ENCODE measurements around the gene KLHL22.

The KLHL22 gene

DNA sequence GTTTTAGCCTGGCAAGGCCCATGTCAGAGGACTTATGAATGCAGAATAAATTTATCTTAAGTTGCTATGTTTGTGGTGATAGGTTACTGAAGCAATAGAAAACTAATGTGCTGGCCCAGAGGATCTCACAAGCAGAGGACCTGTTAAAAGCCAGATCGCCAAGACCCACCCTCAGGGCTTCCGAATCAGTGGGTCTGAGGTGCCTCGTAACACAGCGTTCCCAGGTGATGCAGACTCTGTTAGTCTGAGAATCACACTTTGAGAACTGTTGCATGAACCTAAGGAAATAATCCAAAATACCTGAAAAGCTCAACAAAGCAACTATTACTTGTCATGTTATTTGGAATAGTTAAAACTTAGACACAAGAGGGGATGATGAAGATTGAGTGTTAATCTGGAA lies 51.3 kb downstream of the KLHL22 start:
- DNase-seq (ENCODE audit: low read depth), result no peak

GRCh38 chr22:20442485-20443284 lies 52.9 kb downstream of the KLHL22 start:
- DNase-seq (ENCODE audit: low read depth), result no peak

DNA sequence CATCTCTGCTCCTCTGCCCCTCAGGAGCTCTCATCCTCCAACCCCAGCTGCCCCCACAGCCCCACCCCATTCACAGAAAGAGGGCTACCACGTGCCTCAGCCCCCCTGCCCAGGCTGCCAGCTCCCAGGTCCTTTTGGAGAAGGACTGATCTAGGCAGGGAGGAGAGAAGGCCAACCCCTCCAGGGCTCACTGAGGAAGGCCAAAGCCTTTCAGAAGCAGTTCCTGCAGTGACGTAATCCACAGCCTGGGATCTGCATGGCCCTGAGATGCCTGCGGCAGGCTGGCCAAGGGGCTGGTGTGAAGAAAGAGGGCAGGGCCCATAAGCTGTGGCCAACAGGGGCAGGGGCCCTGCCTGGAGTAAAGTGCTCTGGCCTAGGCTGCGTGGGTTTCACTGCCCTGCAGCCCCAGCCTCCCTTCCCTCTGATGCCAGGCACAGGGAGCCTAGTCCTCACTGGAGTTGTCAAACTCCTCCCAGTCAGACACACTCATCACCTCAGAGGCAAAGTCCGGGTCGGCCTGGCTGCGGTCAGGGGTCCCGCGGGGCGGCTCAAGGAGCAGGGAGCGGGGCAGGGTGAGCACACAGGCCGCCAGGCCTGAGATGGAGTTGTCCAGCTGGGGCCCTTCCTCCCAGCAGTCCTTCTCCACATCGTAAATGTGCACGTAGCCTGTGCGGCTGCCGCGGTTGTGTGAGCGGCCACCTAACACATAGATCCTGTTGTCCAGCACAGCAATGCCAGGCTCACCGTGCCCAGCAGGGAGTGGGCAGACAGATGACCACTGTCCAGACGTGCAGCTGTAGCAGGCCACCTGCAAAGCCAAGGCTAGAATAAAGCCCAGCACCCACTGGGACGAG lies 53.7 kb downstream of the KLHL22 start:
- no peak for DNase-seq (ENCODE audit: low read depth)

GRCh38 chr22:20440637-20441591 lies 54.7 kb downstream of the KLHL22 start:
- DNase-seq (ENCODE audit: low read depth), result no peak

GRCh38 chr22:20439928-20440575 lies 55.5 kb downstream of the KLHL22 start:
- no peak for DNase-seq (ENCODE audit: low read depth)

DNA sequence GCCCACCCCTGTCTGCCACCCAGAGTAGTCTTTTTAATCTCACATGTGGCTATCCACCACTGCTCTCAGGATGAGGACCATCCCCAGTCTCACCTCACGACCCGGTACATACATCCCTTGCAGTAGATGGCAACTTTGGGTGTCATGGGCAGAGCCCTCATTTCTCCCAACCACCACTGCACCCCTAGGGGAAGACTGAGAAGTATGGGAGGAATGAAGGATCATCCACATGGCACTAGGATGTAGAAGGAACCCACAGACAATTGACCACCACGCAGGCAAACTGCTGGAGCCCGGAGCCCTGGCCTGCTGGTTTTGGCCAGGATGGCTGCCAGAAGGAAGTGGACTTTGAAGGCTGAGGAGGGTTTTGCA lies 56.1 kb downstream of the KLHL22 start:
- DNase-seq (ENCODE audit: low read depth), result no peak

- DNase-seq (ENCODE audit: low read depth), result peak; percentile 54
Measured at GRCh38 chr22:20438678-20439492, 56.7 kb downstream of the KLHL22 start.

GRCh38 chr22:20438427-20438677 lies 57.2 kb downstream of the KLHL22 start:
- no peak for DNase-seq (ENCODE audit: low read depth)

DNA sequence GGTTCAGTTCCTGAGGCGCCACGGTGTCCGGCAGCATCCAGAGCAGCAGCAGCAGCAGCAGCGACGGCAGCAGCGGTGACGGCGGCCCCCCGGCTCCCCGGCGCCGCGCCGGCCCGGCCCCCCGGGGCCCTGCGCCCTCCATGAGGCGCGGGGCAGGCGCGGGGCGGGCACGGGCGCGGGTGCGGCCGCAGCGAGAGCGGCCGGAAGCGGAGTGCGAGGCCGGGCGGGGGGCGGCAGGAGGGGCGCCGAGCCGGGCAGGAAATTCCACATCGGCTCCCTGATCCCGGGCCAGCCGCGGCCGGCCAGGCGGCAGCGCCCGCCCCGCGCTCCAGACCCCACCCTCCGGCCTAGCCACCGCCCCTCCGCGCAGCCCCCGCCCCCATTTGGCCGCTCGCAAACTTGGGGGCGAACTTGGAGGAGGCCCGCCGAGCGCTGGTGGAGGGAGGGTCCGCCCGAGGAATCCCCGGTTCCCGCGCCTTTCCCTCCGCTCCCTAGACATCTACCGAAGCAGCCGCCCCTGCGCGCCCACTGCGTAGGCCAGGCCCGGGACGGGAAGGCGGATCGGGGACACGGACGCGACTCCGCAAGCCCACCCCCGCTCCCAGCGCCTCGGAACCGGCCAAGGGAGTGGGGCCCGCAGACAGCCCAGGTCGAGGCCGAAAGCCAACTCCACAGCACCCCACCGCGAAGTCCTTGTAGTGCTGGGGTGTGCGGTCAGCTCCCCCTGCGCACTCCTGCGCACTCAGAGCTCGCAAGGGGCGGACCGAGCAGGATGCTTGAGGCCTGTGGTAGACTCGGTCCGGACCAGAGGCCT lies 57.8 kb downstream of the KLHL22 start, which contains the start of gene SCARF2:
TSS of gene SCARF2 (minus strand) at position 213 of the 814 bp plus-strand sequence. CDS start at position 142, 71 bp downstream.
- peak; percentile 67 for DNase-seq (ENCODE audit: low read depth)

DNA sequence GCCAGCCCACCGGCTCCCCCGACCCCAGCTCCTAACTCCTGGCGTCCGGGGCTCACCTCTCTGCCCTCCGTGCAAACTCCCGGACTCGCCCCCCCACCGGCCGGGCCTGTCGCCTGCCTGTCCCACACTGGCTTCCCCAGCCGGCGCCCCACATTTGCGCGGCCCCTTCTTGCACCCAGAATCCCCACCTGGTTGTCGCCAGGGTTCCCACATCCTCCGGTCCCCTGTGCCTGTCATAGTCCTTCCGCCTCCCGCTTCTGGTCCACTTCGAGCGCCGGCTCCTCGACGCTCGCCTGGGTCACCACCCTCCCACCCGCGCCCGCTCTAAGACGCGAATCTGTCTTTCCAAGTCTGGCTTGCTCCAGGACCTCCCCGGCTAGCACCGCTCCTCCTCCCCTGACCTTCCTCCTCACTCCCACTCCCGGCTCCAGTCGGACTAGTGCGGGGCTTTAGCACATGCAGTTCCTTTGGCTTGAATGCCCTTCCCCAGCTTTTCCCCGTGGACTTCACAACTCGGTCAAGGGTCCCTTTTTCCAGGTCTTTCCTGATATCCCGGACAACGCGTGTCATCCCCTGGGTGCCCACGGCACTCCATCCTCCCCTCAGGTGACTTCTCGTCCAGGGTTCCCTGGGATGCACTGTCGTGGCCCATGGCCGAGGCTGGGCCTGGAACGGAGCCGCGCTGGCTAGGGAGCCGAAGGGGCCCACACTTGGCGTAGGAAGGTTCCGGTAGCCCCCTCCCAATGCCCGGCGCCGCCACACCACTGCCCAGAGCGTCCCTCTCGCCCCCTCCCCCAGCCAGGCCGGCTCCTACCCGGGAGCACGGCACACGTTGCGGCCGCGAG lies 58.6 kb downstream of the KLHL22 start:
- peak; percentile 64 for DNase-seq (ENCODE audit: low read depth)

DNA sequence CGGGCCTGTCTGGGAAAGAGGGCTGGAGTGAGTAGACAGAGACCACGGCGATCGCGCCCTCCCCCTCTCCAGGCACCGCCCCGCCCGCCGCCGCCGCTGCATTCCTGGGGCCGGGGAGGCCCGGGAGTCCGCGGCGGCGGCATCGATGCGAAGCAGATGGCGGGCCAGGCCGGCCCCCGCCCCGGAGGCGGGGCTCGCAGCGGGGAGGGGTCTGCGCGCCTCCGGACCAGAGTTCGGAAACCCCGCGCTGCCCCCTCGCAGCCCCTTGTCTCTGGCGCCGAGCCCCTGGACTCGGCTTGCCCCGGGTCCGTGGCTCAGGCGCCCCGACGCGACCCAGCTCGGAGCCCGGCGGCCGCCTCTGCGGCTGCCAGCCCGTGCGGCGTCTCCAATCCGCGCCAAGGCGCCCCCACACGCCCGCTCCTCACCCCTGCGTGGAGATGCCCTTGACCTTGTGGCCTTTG lies 59.3 kb downstream of the KLHL22 start:
- peak; percentile 59 for DNase-seq (ENCODE audit: low read depth)

DNA sequence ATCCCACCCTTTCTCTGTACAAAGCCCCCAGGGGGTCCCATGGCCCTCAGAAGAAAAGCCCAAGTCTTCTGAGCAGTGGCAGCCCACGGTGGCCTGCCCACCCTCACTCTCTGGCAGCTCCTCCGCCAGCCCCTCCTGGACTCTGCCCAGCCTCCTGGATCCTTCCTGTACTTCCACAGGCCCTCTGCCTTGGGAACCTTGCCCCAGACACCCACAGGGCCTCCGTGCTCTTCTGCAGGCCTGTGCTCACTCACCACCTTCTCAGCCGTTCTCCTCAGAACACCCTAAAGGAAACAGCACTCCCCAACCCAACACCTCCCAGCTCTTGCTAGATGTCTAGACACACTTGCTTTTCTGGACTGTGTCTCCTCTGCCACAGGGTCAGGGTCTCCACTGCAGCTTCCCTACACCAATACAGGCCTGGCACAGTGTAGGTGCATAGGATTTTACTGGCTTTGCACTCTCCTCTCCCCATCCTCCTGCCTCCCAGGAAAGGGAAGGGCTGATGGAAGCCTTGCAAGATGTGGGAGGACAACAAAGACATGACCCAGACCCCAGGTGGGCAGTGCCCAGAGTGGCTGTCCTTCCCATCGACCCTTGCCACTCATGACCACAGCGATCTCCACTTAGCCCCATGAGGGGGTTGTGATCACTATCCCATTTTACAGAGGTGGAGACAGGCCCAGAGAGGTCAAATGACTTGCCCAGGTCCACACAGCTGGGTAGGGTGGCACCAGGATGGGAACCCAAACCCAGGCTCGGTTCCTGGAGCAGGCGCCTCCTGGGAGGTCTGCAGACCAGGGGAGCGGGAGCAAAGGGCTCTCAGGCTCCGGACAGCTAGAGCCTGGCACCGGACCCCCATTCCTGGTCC lies 59.9 kb downstream of the KLHL22 start:
- DNase-seq (ENCODE audit: low read depth), result no peak

GRCh38 chr22:20434773-20435172 lies 60.8 kb downstream of the KLHL22 start:
- DNase-seq (ENCODE audit: low read depth), result no peak

DNA sequence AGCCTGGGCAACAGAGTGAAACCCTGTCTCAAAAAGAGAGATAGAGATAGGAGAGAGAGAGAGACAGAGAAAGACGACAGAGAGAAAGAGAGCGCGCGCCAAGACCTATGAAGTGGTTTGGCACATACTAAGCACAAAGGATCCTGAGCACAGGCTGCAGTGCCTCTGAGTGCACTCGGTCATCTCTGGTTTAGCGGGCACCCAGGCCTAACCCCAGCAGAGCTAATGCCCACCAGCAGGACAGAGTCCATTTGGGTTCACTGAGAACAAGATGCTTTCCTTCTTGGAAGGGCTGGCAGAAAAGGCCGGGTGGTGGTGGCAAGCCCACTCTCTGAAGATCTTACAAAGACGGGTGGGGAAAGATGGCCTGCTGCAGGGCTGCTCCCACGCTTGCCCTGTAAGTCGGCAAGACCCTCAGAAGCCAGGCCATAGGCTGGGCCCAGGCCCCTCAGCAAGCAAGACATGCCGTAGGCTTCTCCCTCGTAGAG lies 61.3 kb downstream of the KLHL22 start:
- no peak for DNase-seq (ENCODE audit: low read depth)

- no peak for DNase-seq (ENCODE audit: low read depth)
Measured at GRCh38 chr22:20433686-20434241, 61.8 kb downstream of the KLHL22 start.

DNA sequence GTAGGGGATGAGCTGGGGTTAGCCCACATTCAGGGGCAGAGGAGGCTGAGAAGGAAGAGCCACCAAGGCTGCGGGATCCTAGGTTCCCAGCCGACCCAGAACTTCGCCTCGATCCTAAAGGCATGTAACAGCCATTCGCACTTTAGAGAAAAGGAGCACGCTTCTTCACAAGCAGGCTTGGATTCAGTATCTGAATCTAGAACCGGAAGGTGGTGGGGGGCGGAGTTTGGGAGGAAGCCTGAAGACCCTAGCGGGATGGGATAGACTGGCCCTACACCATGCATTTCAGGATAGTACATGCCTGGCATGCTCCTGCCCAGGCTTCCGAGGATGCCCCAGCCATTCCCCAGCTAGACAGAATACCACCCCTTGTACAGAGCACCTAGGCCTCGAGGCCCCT lies 62.4 kb downstream of the KLHL22 start:
- DNase-seq (ENCODE audit: low read depth), result no peak

DNA sequence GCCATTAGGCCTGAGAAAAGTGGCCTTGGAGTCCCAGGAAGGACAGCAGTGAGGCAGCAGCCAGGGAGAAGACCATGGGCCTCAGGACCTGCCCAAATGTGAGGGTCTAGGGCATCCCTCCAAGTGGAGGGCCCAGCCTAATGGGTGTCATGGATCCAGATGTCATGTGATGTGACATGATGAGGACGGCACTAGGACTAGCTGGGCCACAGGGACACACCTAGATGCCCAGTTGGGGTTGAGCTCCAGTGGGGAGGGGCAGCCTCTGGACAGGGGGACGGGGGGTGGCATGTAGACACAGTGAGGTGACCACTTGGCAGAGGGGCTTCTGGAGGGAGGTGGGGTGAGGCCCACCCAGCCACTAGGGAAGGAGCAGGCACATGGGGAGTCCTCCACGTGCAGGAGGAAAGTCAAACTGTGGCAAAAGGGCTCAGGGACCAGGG lies 63.3 kb downstream of the KLHL22 start:
- DNase-seq (ENCODE audit: low read depth), result no peak
